Dedifferentiated amniotic fluid mesenchymal stem cell (primary cell): ENCODE results near the gene TNFAIP8L1.
"Not testable (repeated sequence)": the region's sequence is repeated elsewhere in the genome, so short reads cannot be mapped to it uniquely, and the experiment has no call there.

Experiments
- DNase-seq: peaks from one replicate; pipeline ENCODE4 v3.0.0-alpha.2; 2016; ENCODE audit errors: extremely low spot score

The TNFAIP8L1 gene

GRCh38 chr19:4638828-4639530, at the start of gene TNFAIP8L1:
TNFAIP8L1 (plus strand) TSS chr19:4639516; CDS start chr19:4651870, 12,354 bp downstream.
- peak; percentile 92 for DNase-seq

- DNase-seq, result no peak
Observed at GRCh38 chr19:4589579-4590410, 49.5 kb upstream of the TNFAIP8L1 start.

- DNase-seq, result no peak
Observed at GRCh38 chr19:4590559-4590958, 48.8 kb upstream of the TNFAIP8L1 start.

GRCh38 chr19:4591320-4591719, 48.0 kb upstream of the TNFAIP8L1 start:
- no peak for DNase-seq

- no peak for DNase-seq
Observed at GRCh38 chr19:4592445-4592844, 46.9 kb upstream of the TNFAIP8L1 start.

GRCh38 chr19:4593409-4593851, 45.9 kb upstream of the TNFAIP8L1 start:
- DNase-seq, result no peak

GRCh38 chr19:4594201-4594600, 45.1 kb upstream of the TNFAIP8L1 start:
- DNase-seq, result no peak

GRCh38 chr19:4595158-4595557, 44.2 kb upstream of the TNFAIP8L1 start:
- DNase-seq, result not testable (repeated sequence)

GRCh38 chr19:4596033-4596904, 43.0 kb upstream of the TNFAIP8L1 start:
- no peak for DNase-seq

GRCh38 chr19:4597278-4597974, 41.9 kb upstream of the TNFAIP8L1 start:
- no peak for DNase-seq

- DNase-seq, result no peak
Observed at GRCh38 chr19:4597975-4598671, 41.2 kb upstream of the TNFAIP8L1 start.

GRCh38 chr19:4598712-4599111, 40.6 kb upstream of the TNFAIP8L1 start:
- no peak for DNase-seq

- no peak for DNase-seq
Observed at GRCh38 chr19:4600082-4600481, 39.2 kb upstream of the TNFAIP8L1 start.

- DNase-seq, result no peak
Observed at GRCh38 chr19:4600893-4601292, 38.4 kb upstream of the TNFAIP8L1 start.

- DNase-seq, result no peak
Observed at GRCh38 chr19:4602173-4602788, 37.0 kb upstream of the TNFAIP8L1 start.

- no peak for DNase-seq
Observed at GRCh38 chr19:4602915-4603314, 36.4 kb upstream of the TNFAIP8L1 start.

- no peak for DNase-seq
Observed at GRCh38 chr19:4604912-4605311, 34.4 kb upstream of the TNFAIP8L1 start.

- no peak for DNase-seq
Observed at GRCh38 chr19:4606181-4606580, 33.1 kb upstream of the TNFAIP8L1 start.

- no peak for DNase-seq
Observed at GRCh38 chr19:4606921-4607678, 32.2 kb upstream of the TNFAIP8L1 start.
